GM12872 (cell line): ENCODE data around the gene FCHSD2.

Experiments
- CTCF ChIP-seq: IDR thresholded peaks from 3 replicates; pipeline ENCODE4 v1.5.1; 2011; ENCODE audit warnings: low read depth, mild to moderate bottlenecking, low read length, moderate library complexity; ENCODE audit not compliant: insufficient read depth

FCHSD2 gene

GRCh38 chr11:72876147-72876546 is 266.0 kb downstream of the FCHSD2 start:
- no peak for TF ChIP-seq CTCF

GRCh38 chr11:72875736-72876135 is 266.4 kb downstream of the FCHSD2 start:
- no peak for TF ChIP-seq CTCF

GRCh38 chr11:72872012-72872411 is 270.1 kb downstream of the FCHSD2 start:
- no peak for TF ChIP-seq CTCF

- TF ChIP-seq CTCF, result no peak
Measured at GRCh38 chr11:72871119-72871518, 271.0 kb downstream of the FCHSD2 start.

- no peak for TF ChIP-seq CTCF
Measured at GRCh38 chr11:72869831-72870230, 272.3 kb downstream of the FCHSD2 start.

- no peak for TF ChIP-seq CTCF
Measured at GRCh38 chr11:72867970-72868369, 274.1 kb downstream of the FCHSD2 start.

GRCh38 chr11:72864702-72865655 is 277.1 kb downstream of the FCHSD2 start:
- TF ChIP-seq CTCF, result no peak
